GM23338 (cell line): ENCODE results near the gene AURKB. TPM values are rescaled to one million over a fixed set of nuclear protein-coding genes. Genes with fewer than 3 reads are reported as not detected.

Experiments
- ATAC-seq: fragments of 200-7000 bp; cut with Tn5 transposase; 3 replicates; pipeline ENCODE4 v1.9.1; 2020
- DNase-seq: peaks from one replicate; pipeline ENCODE4 v3.0.0-alpha.2; 2015; ENCODE audit warnings: low spot score
- H2AFZ ChIP-seq: fragments of 200-600 bp; sonication (generic); 2 replicates; pipeline ENCODE4 v1.8.0; 2016; ENCODE audit warnings: antibody characterized with exemption, mild to moderate bottlenecking, moderate library complexity
- H3F3A ChIP-seq: fragments of 200-600 bp; sonication (generic); replicated peaks from 2 replicates; pipeline ENCODE4 v1.8.0; 2017; ENCODE audit warnings: antibody characterized with exemption, mixed run types, low read depth
- H3K27ac ChIP-seq: fragments of 200-600 bp; sonication (generic); 2 replicates; pipeline ENCODE4 v1.6.1; 2016; ENCODE audit warnings: low read depth
- H3K27me3 ChIP-seq: fragments of 200-600 bp; sonication (generic); 2 replicates; pipeline ENCODE4 v1.8.0; 2016; ENCODE audit warnings: mild to moderate bottlenecking, mixed run types, moderate library complexity; ENCODE audit not compliant: insufficient read depth
- H3K36me3 ChIP-seq: fragments of 200-600 bp; sonication (generic); 2 replicates; pipeline ENCODE4 v1.8.0; 2016; ENCODE audit warnings: mild to moderate bottlenecking; ENCODE audit not compliant: insufficient read depth
- H3K4me1 ChIP-seq: fragments of 200-600 bp; sonication (generic); 2 replicates; pipeline ENCODE4 v1.8.0; 2016; ENCODE audit warnings: mild to moderate bottlenecking, moderate library complexity; ENCODE audit not compliant: insufficient read depth
- H3K4me2 ChIP-seq: fragments of 200-600 bp; sonication (generic); 2 replicates; pipeline ENCODE4 v1.7.1; 2017; ENCODE audit warnings: mixed run types
- H3K4me3 ChIP-seq: fragments of 200-600 bp; sonication (generic); 2 replicates; pipeline ENCODE4 v1.6.1; 2016; ENCODE audit warnings: mixed run types
- H3K79me2 ChIP-seq: fragments of 200-600 bp; sonication (generic); replicated peaks from 2 replicates; pipeline ENCODE4 v1.8.0; 2017; ENCODE audit warnings: mild to moderate bottlenecking; ENCODE audit not compliant: insufficient read depth
- H3K9me2 ChIP-seq: fragments of 200-600 bp; sonication (generic); 2 replicates; pipeline ENCODE4 v1.8.0; 2017; ENCODE audit not compliant: insufficient read depth
- H4K20me1 ChIP-seq: fragments of 200-600 bp; sonication (generic); replicated peaks from 2 replicates; pipeline ENCODE4 v1.8.0; 2017; ENCODE audit warnings: mild to moderate bottlenecking; ENCODE audit not compliant: insufficient read depth
- H3K27ac Mint-ChIP-seq: 2 replicates; pipeline ENCODE4 v1.8.0; 2020; ENCODE audit warnings: inconsistent platforms, mild to moderate bottlenecking, moderate library complexity, mixed read lengths
- H3K27me3 Mint-ChIP-seq: 3 replicates; pipeline ENCODE4 v1.8.0; 2022; ENCODE audit warnings: low read depth, mild to moderate bottlenecking, moderate library complexity, mixed read lengths, inconsistent platforms; ENCODE audit not compliant: insufficient read depth, poor library complexity
- H3K36me3 Mint-ChIP-seq: 3 replicates; pipeline ENCODE4 v1.8.0; 2021; ENCODE audit warnings: low read depth, mild to moderate bottlenecking, inconsistent platforms, moderate library complexity, mixed read lengths
- H3K4me1 Mint-ChIP-seq: 3 replicates; pipeline ENCODE4 v1.8.0; 2020; ENCODE audit warnings: mild to moderate bottlenecking, inconsistent platforms, mixed read lengths
- H3K4me3 Mint-ChIP-seq: 3 replicates; pipeline ENCODE4 v1.8.0; 2021; ENCODE audit warnings: moderate library complexity, mild to moderate bottlenecking, inconsistent platforms, mixed read lengths
- H3K9me3 Mint-ChIP-seq: 3 replicates; pipeline ENCODE4 v1.8.0; 2020; ENCODE audit warnings: moderate library complexity, mild to moderate bottlenecking, inconsistent platforms, mixed read lengths
- CREB1 ChIP-seq: fragments of 250-450 bp; sonication (Bioruptor Pico); IDR thresholded peaks from 2 replicates; pipeline ENCODE4 v1.5.0; 2020; ENCODE audit warnings: low read depth, mild to moderate bottlenecking, moderate library complexity
- EZH2 ChIP-seq: fragments of 200-600 bp; sonication (generic); IDR thresholded peaks from one replicate; pipeline ENCODE4 v1.8.0; 2017; ENCODE audit warnings: antibody characterized with exemption, mild to moderate bottlenecking, low read depth; ENCODE audit not compliant: unreplicated experiment
- EZH2phosphoT487 ChIP-seq: fragments of 200-600 bp; sonication (generic); IDR thresholded peaks from one replicate; pipeline ENCODE4 v1.8.1; 2018; ENCODE audit warnings: antibody characterized with exemption; ENCODE audit not compliant: unreplicated experiment
- JUNB ChIP-seq: IDR thresholded peaks from one replicate; pipeline ENCODE4 v1.6.1; 2016; ENCODE audit warnings: antibody characterized with exemption; ENCODE audit not compliant: unreplicated experiment
- NANOG ChIP-seq: IDR thresholded peaks from 2 replicates; pipeline ENCODE4 v1.6.1; 2016; ENCODE audit warnings: antibody characterized with exemption, borderline replicate concordance
- POLR2AphosphoS5 ChIP-seq: IDR thresholded peaks from 2 replicates; pipeline ENCODE4 v1.6.1; 2016; ENCODE audit warnings: antibody characterized with exemption, low read depth
- STAT1 ChIP-seq: IDR thresholded peaks from one replicate; pipeline ENCODE4 v1.6.1; 2016; ENCODE audit warnings: antibody characterized with exemption; ENCODE audit not compliant: unreplicated experiment
- ZNF114 ChIP-seq: fragments of 250-450 bp; sonication (Bioruptor Pico); IDR thresholded peaks from 2 replicates; pipeline ENCODE4 v1.5.0; 2020; ENCODE audit warnings: mild to moderate bottlenecking, moderate library complexity
- ZNF331 ChIP-seq: fragments of 250-450 bp; sonication (Bioruptor Pico); IDR thresholded peaks from 2 replicates; pipeline ENCODE4 v1.5.0; 2020; ENCODE audit warnings: low read depth, mild to moderate bottlenecking, moderate library complexity
- polyA plus RNA-seq: library from polyadenylated mRNA; unstranded; fragments of >200 nt; fragmentation: Nextera tagmentation; extraction: Ambion mirVana; gene quantifications from 2 replicates; pipeline ENCODE4 v1.2.1, GENCODE V29; 2016
- total RNA-seq: library from RNA; depleted of rRNA; stranded (reverse); fragments of >200 nt; shearing (Covaris generic); gene quantifications from 2 replicates; pipeline ENCODE4 v1.2.3, GENCODE V29; 2014
- TF ChIP-seq, protein P1 (sequence below): IDR thresholded peaks from 2 replicates; pipeline ENCODE4 v1.6.1; 2016; ENCODE audit warnings: antibody characterized with exemption
- TF ChIP-seq, protein P2 (sequence below), 2 experiments: fragments of 200-600 bp in 1 of 2; sonication (generic) in 1 of 2; conservative IDR thresholded peaks; 2 replicates each; pipeline versions ENCODE4 v1.5.1 to v1.6.1; 2016 to 2017; ENCODE audit warnings: antibody characterized with exemption in 2 of 2, low read depth in 2 of 2, mild to moderate bottlenecking in 2 of 2, moderate library complexity in 1 of 2
- TF ChIP-seq, protein P3 (sequence below): fragments of 250-450 bp; sonication (Bioruptor Pico); IDR thresholded peaks from 2 replicates; pipeline ENCODE4 v1.5.0; 2020; ENCODE audit warnings: mild to moderate bottlenecking, moderate library complexity
- TF ChIP-seq, protein P4 (sequence below): IDR thresholded peaks from one replicate; pipeline ENCODE4 v1.6.1; 2018; ENCODE audit warnings: antibody characterized with exemption; ENCODE audit not compliant: unreplicated experiment

AURKB gene
- total and polyA plus RNA-seq, 2 experiments from 2014 or later: 135 to 212 TPM

DNA sequence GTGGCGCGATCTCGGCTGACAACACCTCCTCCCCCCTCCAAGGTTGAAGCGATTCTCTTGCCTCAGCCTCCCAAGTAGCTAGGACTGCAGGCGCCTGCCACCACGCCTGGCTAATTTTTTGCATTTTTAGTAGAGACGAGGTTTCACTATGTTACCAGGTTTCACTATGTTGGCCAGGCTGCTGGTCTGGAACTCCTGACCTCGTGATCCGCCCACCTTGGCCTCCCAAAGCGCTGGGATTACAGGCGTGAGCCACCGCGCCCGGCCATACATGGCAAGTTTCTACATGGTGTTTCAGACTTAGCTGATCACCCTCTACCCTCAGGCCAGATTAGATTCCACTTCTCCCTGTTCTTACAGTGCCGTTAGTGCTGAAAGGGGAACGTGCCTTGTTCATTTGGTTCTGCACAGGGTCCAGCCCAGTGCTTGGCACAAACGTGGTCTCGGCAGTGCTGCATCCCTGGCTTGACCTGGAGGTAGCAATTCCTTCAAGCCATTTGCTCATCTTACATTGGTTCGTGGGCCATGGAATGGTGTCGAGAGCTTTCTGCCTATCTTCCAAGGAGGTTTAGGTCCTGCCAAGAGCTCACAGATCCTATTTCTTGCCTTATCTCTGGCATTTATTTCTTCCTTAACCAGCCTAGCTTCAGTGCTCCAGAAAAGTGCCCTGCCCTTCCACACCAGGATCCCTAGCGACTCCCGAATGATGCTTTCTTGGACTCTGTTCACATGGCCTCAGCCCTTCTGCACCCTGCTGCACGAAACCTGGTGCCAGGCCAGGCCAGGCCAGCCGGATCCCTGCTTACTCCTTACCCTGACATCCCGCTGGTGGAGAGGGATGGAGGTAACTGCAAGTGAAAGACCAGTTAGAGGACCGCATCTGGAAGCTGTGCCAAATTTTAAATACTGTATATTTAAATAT, 14.8 kb upstream of the AURKB start:
- no peak overlapping the region for H3K27ac ChIP-seq
- no peak for DNase-seq
- H4K20me1 ChIP-seq: peaks cover under 1% of the 10 kb centered on the region
- TF ChIP-seq ZNF114 (CRISPR knock-in tag): no peak
- no peak for TF ChIP-seq JUNB
- no peak for TF ChIP-seq EZH2phosphoT487
- TF ChIP-seq, protein P1, sequence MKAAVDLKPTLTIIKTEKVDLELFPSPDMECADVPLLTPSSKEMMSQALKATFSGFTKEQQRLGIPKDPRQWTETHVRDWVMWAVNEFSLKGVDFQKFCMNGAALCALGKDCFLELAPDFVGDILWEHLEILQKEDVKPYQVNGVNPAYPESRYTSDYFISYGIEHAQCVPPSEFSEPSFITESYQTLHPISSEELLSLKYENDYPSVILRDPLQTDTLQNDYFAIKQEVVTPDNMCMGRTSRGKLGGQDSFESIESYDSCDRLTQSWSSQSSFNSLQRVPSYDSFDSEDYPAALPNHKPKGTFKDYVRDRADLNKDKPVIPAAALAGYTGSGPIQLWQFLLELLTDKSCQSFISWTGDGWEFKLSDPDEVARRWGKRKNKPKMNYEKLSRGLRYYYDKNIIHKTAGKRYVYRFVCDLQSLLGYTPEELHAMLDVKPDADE: no peak
- no peak for TF ChIP-seq NANOG
- TF ChIP-seq ZNF331 (CRISPR knock-in tag): no peak
- TF ChIP-seq CREB1 (CRISPR knock-in tag): no peak
- TF ChIP-seq, protein P2, sequence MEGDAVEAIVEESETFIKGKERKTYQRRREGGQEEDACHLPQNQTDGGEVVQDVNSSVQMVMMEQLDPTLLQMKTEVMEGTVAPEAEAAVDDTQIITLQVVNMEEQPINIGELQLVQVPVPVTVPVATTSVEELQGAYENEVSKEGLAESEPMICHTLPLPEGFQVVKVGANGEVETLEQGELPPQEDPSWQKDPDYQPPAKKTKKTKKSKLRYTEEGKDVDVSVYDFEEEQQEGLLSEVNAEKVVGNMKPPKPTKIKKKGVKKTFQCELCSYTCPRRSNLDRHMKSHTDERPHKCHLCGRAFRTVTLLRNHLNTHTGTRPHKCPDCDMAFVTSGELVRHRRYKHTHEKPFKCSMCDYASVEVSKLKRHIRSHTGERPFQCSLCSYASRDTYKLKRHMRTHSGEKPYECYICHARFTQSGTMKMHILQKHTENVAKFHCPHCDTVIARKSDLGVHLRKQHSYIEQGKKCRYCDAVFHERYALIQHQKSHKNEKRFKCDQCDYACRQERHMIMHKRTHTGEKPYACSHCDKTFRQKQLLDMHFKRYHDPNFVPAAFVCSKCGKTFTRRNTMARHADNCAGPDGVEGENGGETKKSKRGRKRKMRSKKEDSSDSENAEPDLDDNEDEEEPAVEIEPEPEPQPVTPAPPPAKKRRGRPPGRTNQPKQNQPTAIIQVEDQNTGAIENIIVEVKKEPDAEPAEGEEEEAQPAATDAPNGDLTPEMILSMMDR (conservative IDR thresholded peaks at IDR 0.05; ENCODE audit: low read depth in 2 of 2): no peak
- no peak for TF ChIP-seq STAT1
- TF ChIP-seq, protein P3, sequence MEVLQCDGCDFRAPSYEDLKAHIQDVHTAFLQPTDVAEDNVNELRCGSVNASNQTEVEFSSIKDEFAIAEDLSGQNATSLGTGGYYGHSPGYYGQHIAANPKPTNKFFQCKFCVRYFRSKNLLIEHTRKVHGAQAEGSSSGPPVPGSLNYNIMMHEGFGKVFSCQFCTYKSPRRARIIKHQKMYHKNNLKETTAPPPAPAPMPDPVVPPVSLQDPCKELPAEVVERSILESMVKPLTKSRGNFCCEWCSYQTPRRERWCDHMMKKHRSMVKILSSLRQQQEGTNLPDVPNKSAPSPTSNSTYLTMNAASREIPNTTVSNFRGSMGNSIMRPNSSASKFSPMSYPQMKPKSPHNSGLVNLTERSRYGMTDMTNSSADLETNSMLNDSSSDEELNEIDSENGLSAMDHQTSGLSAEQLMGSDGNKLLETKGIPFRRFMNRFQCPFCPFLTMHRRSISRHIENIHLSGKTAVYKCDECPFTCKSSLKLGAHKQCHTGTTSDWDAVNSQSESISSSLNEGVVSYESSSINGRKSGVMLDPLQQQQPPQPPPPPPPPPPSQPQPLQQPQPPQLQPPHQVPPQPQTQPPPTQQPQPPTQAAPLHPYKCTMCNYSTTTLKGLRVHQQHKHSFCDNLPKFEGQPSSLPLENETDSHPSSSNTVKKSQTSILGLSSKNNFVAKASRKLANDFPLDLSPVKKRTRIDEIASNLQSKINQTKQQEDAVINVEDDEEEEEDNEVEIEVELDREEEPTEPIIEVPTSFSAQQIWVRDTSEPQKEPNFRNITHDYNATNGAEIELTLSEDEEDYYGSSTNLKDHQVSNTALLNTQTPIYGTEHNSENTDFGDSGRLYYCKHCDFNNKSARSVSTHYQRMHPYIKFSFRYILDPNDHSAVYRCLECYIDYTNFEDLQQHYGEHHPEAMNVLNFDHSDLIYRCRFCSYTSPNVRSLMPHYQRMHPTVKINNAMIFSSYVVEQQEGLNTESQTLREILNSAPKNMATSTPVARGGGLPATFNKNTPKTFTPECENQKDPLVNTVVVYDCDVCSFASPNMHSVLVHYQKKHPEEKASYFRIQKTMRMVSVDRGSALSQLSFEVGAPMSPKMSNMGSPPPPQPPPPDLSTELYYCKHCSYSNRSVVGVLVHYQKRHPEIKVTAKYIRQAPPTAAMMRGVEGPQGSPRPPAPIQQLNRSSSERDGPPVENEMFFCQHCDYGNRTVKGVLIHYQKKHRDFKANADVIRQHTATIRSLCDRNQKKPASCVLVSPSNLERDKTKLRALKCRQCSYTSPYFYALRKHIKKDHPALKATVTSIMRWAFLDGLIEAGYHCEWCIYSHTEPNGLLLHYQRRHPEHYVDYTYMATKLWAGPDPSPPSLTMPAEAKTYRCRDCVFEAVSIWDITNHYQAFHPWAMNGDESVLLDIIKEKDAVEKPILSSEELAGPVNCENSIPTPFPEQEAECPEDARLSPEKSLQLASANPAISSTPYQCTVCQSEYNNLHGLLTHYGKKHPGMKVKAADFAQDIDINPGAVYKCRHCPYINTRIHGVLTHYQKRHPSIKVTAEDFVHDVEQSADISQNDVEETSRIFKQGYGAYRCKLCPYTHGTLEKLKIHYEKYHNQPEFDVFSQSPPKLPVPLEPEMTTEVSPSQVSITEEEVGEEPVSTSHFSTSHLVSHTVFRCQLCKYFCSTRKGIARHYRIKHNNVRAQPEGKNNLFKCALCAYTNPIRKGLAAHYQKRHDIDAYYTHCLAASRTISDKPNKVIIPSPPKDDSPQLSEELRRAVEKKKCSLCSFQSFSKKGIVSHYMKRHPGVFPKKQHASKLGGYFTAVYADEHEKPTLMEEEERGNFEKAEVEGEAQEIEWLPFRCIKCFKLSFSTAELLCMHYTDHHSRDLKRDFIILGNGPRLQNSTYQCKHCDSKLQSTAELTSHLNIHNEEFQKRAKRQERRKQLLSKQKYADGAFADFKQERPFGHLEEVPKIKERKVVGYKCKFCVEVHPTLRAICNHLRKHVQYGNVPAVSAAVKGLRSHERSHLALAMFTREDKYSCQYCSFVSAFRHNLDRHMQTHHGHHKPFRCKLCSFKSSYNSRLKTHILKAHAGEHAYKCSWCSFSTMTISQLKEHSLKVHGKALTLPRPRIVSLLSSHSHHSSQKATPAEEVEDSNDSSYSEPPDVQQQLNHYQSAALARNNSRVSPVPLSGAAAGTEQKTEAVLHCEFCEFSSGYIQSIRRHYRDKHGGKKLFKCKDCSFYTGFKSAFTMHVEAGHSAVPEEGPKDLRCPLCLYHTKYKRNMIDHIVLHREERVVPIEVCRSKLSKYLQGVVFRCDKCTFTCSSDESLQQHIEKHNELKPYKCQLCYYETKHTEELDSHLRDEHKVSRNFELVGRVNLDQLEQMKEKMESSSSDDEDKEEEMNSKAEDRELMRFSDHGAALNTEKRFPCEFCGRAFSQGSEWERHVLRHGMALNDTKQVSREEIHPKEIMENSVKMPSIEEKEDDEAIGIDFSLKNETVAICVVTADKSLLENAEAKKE (CRISPR knock-in tag): no peak
- TF ChIP-seq, protein P4, sequence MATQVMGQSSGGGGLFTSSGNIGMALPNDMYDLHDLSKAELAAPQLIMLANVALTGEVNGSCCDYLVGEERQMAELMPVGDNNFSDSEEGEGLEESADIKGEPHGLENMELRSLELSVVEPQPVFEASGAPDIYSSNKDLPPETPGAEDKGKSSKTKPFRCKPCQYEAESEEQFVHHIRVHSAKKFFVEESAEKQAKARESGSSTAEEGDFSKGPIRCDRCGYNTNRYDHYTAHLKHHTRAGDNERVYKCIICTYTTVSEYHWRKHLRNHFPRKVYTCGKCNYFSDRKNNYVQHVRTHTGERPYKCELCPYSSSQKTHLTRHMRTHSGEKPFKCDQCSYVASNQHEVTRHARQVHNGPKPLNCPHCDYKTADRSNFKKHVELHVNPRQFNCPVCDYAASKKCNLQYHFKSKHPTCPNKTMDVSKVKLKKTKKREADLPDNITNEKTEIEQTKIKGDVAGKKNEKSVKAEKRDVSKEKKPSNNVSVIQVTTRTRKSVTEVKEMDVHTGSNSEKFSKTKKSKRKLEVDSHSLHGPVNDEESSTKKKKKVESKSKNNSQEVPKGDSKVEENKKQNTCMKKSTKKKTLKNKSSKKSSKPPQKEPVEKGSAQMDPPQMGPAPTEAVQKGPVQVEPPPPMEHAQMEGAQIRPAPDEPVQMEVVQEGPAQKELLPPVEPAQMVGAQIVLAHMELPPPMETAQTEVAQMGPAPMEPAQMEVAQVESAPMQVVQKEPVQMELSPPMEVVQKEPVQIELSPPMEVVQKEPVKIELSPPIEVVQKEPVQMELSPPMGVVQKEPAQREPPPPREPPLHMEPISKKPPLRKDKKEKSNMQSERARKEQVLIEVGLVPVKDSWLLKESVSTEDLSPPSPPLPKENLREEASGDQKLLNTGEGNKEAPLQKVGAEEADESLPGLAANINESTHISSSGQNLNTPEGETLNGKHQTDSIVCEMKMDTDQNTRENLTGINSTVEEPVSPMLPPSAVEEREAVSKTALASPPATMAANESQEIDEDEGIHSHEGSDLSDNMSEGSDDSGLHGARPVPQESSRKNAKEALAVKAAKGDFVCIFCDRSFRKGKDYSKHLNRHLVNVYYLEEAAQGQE: no peak
- no peak for TF ChIP-seq POLR2AphosphoS5
- no peak for TF ChIP-seq EZH2
- no peak overlapping the region for H2AFZ ChIP-seq
- Mint-ChIP-seq H3K27me3 (peaks cover 60% of the 10 kb centered on the region), H3K4me1 (peaks cover 12% of the 10 kb centered on the region), H3K27ac (0 out of 2 replicates have a peak overlapping the region, but pooled peaks have one; percentile 51), H3K9me3 (peaks cover 34% of the 10 kb centered on the region), H3K36me3 (peaks cover 40% of the 10 kb centered on the region), H3K4me3 (peak overlapping the region; percentile 64; the same call in 2 of the 3 replicates)
- peaks cover 6% of the 10 kb centered on the region; the same call in 1 of the 2 replicates for H3K4me1 ChIP-seq
- H3K4me3 ChIP-seq: no peak overlapping the region
- H3K27me3 ChIP-seq: no peaks in the 10 kb centered on the region
- peaks cover 35% of the 10 kb centered on the region for H3F3A ChIP-seq
- ATAC-seq: no peak
- H3K9me2 ChIP-seq: no peaks in the 10 kb centered on the region
- peaks cover 4% of the 10 kb centered on the region; the same call in 1 of the 2 replicates for H3K36me3 ChIP-seq
- no peak overlapping the region for H3K4me2 ChIP-seq
- H3K79me2 ChIP-seq: no peaks in the 10 kb centered on the region
